Measurements from ENCODE around the gene NTRK3. TPM values are rescaled to one million over a fixed set of nuclear protein-coding genes. Genes with fewer than 3 reads are reported as not detected.

The NTRK3 gene
- total RNA-seq, 1 experiment from 2014 or later: not detected

- Mint-ChIP-seq H3K4me3 (ENCODE audit: unreplicated experiment) (no peak overlapping the region), H3K36me3 (ENCODE audit: insufficient read depth, unreplicated experiment) (no peaks in the 10 kb centered on the region), H3K27ac (ENCODE audit: unreplicated experiment) (no peak overlapping the region), H3K4me1 (ENCODE audit: low read depth, unreplicated experiment) (no peaks in the 10 kb centered on the region), H3K27me3 (ENCODE audit: insufficient read depth, unreplicated experiment) (peaks cover 8% of the 10 kb centered on the region), H3K9me3 (ENCODE audit: unreplicated experiment) (peaks cover 7% of the 10 kb centered on the region)
- peak in 1 of 2 experiments; percentile 56 for DNase-seq
- H3K9me3 ChIP-seq: no peaks in the 10 kb centered on the region
- no peaks in the 10 kb centered on the region for H3K27me3 ChIP-seq (replicated peaks; ENCODE audit: control insufficient read depth, insufficient read depth, low read length)
- H3K36me3 ChIP-seq (ENCODE audit: control insufficient read depth, insufficient read depth, low read length): no peaks in the 10 kb centered on the region
- ChIA-PET CTCF (interaction anchor here (0.5 to 1.4 kb wide), 2 partner anchors 9 to 49 kb away, joined by 3 to 4 read pairs; no protein-coding TSS in a partner anchor), POLR2A (no interaction called here)
- H3K4me1 ChIP-seq: peaks cover 4% of the 10 kb centered on the region; the same call in 1 of the 2 replicates
- no peak for TF ChIP-seq CTCF (IDR thresholded peaks at IDR 0.05; ENCODE audit: insufficient read depth in 1 of 2, low read depth in 1 of 2, low read length in 1 of 2, severe bottlenecking in 1 of 2, unreplicated experiment in 1 of 2)
- BruUV-seq (replicated peaks): no TSS peak
- H3K4me3 ChIP-seq (ENCODE audit: low read depth, low read length): no peak overlapping the region; the same call in 1 of the 2 replicates
- intact Hi-C loops (cut with micrococcal nuclease; ENCODE audit: unreplicated experiment): no loop called here
Measured at GRCh38 chr15:88284318-88284998, 27.9 kb upstream of the NTRK3 start.

- Histone ChIP-seq H3K4me1 (peaks cover 9% of the 10 kb centered on the region), H3K36me3 (ENCODE audit: control insufficient read depth, insufficient read depth, low read length) (no peaks in the 10 kb centered on the region), H3K27me3 (replicated peaks; ENCODE audit: control insufficient read depth, insufficient read depth, low read length) (no peaks in the 10 kb centered on the region), H3K4me3 (ENCODE audit: low read depth, low read length) (no peak overlapping the region), H3K9me3 (no peaks in the 10 kb centered on the region)
- no peak overlapping the region for H3K4me3 Mint-ChIP-seq (ENCODE audit: unreplicated experiment)
- H3K4me1 Mint-ChIP-seq (ENCODE audit: low read depth, unreplicated experiment): no peaks in the 10 kb centered on the region
- ChIA-PET CTCF (no interaction called here), POLR2A (no interaction called here)
- DNase-seq: no peak
- BruUV-seq (replicated peaks): no TSS peak
- peaks cover 13% of the 10 kb centered on the region for H3K27me3 Mint-ChIP-seq (ENCODE audit: insufficient read depth, unreplicated experiment)
- intact Hi-C loops (cut with micrococcal nuclease; ENCODE audit: unreplicated experiment): no loop called here
- no peaks in the 10 kb centered on the region for H3K36me3 Mint-ChIP-seq (ENCODE audit: insufficient read depth, unreplicated experiment)
- no peak overlapping the region for H3K27ac Mint-ChIP-seq (ENCODE audit: unreplicated experiment)
- TF ChIP-seq CTCF (IDR thresholded peaks at IDR 0.05; ENCODE audit: insufficient read depth in 1 of 2, low read depth in 1 of 2, low read length in 1 of 2, severe bottlenecking in 1 of 2, unreplicated experiment in 1 of 2): no peak
- peaks cover 7% of the 10 kb centered on the region for H3K9me3 Mint-ChIP-seq (ENCODE audit: unreplicated experiment)
Measured at GRCh38 chr15:88282614-88283013, 26.1 kb upstream of the NTRK3 start.

DNA sequence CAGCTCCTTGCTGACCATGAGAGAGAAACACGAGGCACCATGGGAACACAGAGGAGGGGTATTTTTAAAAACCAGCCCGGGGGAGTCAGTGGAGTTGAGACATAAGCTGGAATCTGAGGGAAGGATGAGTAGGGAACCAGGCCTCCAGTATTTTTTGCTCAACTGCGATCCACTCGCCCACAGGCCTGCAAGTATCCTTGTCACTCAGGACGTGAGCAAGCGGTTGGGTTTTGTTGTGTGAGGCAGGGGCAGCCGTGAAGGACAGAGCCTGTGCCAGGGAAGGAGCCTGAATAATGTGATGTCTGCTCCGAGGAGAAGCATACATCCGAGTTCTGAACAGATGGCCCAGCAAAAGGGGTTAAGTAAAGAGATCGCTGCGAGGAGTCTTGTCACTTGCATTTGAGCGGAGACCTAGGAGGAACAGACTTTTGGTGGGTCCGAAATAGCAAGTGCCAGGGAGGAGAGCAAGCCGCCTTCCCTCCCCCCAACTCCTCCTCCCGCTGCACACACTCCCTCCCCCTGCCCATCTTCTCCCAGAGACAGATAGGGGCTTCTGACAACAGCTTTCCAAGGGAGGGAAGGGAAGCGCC lies 20.4 kb upstream of the NTRK3 start:
- no peak for TF ChIP-seq CTCF (IDR thresholded peaks at IDR 0.05; ENCODE audit: insufficient read depth in 1 of 2, low read depth in 1 of 2, low read length in 1 of 2, severe bottlenecking in 1 of 2, unreplicated experiment in 1 of 2)
- Histone ChIP-seq H3K9me3 (no peaks in the 10 kb centered on the region), H3K27me3 (replicated peaks; ENCODE audit: control insufficient read depth, insufficient read depth, low read length) (no peaks in the 10 kb centered on the region), H3K4me3 (ENCODE audit: low read depth, low read length) (no peak overlapping the region), H3K36me3 (ENCODE audit: control insufficient read depth, insufficient read depth, low read length) (no peaks in the 10 kb centered on the region), H3K4me1 (peaks cover 5% of the 10 kb centered on the region; the same call in 1 of the 2 replicates)
- Mint-ChIP-seq H3K9me3 (ENCODE audit: unreplicated experiment) (peaks cover 7% of the 10 kb centered on the region), H3K4me3 (ENCODE audit: unreplicated experiment) (no peak overlapping the region), H3K27ac (ENCODE audit: unreplicated experiment) (no peak overlapping the region), H3K4me1 (ENCODE audit: low read depth, unreplicated experiment) (no peaks in the 10 kb centered on the region), H3K36me3 (ENCODE audit: insufficient read depth, unreplicated experiment) (no peaks in the 10 kb centered on the region), H3K27me3 (ENCODE audit: insufficient read depth, unreplicated experiment) (peaks cover 7% of the 10 kb centered on the region)
- CTCF ChIA-PET: no interaction called here
- POLR2A ChIA-PET: no interaction called here
- BruUV-seq (replicated peaks): no TSS peak
- intact Hi-C loops (cut with micrococcal nuclease; ENCODE audit: unreplicated experiment): loop anchor here (10.0 kb wide), 1 partner anchor 178 kb away; no protein-coding TSS in a partner anchor
- DNase-seq: no peak

Data from Caco-2 (cell line).